Measurements from ENCODE around the gene ZNF598. TPM values are rescaled to one million over a fixed set of nuclear protein-coding genes. Genes with fewer than 3 reads are reported as not detected.
A peak's percentile ranks its signal among the peaks of the same experiment; 100 is the strongest.

The ZNF598 gene
- total RNA-seq, 1 donor from 2014 or later: 50.3 TPM

GRCh38 chr16:2008009-2008526, 1.6 kb downstream of the ZNF598 start:
- DNase-seq (ENCODE audit: low read depth): peak; percentile 84

GRCh38 chr16:2007081-2007836, 2.4 kb downstream of the ZNF598 start:
- no peak for DNase-seq (ENCODE audit: low read depth)

GRCh38 chr16:2006317-2006716, 3.3 kb downstream of the ZNF598 start:
- no peak for DNase-seq (ENCODE audit: low read depth)

GRCh38 chr16:2005646-2006045, 4.0 kb downstream of the ZNF598 start:
- DNase-seq (ENCODE audit: low read depth): no peak

- DNase-seq (ENCODE audit: low read depth): peak; percentile 66
Observed at GRCh38 chr16:2004795-2005517, 4.7 kb downstream of the ZNF598 start.

GRCh38 chr16:2003827-2004641, 5.6 kb downstream of the ZNF598 start:
- peak; percentile 99 for DNase-seq (ENCODE audit: low read depth)

GRCh38 chr16:2003231-2003826, 6.3 kb downstream of the ZNF598 start:
- DNase-seq (ENCODE audit: low read depth): no peak

GRCh38 chr16:2002406-2003230, 7.0 kb downstream of the ZNF598 start:
- DNase-seq (ENCODE audit: low read depth): peak; percentile 41

- DNase-seq (ENCODE audit: low read depth): no peak
Observed at GRCh38 chr16:2001456-2002355, 7.9 kb downstream of the ZNF598 start.

GRCh38 chr16:2001035-2001434, 8.6 kb downstream of the ZNF598 start:
- DNase-seq (ENCODE audit: low read depth): no peak

GRCh38 chr16:1999866-2000514, 9.6 kb downstream of the ZNF598 start:
- DNase-seq (ENCODE audit: low read depth): no peak

GRCh38 chr16:1998852-1999801, 10.5 kb downstream of the ZNF598 start:
- no peak for DNase-seq (ENCODE audit: low read depth)

GRCh38 chr16:1998360-1998835, 11.2 kb downstream of the ZNF598 start:
- DNase-seq (ENCODE audit: low read depth): no peak

GRCh38 chr16:1997494-1998359, 11.9 kb downstream of the ZNF598 start:
- no peak for DNase-seq (ENCODE audit: low read depth)

GRCh38 chr16:1993731-1994131, 15.9 kb downstream of the ZNF598 start:
- no peak for DNase-seq (ENCODE audit: low read depth)

- no peak for DNase-seq (ENCODE audit: low read depth)
Observed at GRCh38 chr16:1992704-1993317, 16.8 kb downstream of the ZNF598 start.
